Smooth muscle cell (in vitro differentiated cells): Measurements from ENCODE around the gene RPL29. TPM values are rescaled to one million over a fixed set of nuclear protein-coding genes. Genes with fewer than 3 reads are reported as not detected.
"Not testable (repeated sequence)": the region's sequence is repeated elsewhere in the genome, so short reads cannot be mapped to it uniquely, and the experiment has no call there.

Source experiments
- DNase-seq: peaks from one replicate; lab custom pipeline; 2025; ENCODE audit not compliant: unreplicated experiment; lab: John Stamatoyannopoulos, UW
- H2AFZ ChIP-seq: fragments of 200-600 bp; sonication (generic); 2 replicates; pipeline ENCODE4 v1.6.0; 2016; ENCODE audit warnings: antibody characterized with exemption, low read depth, mild to moderate bottlenecking
- H3F3A ChIP-seq: fragments of 200-600 bp; sonication (generic); 2 replicates; pipeline ENCODE4 v1.6.0; 2017; ENCODE audit warnings: antibody characterized with exemption, low read depth
- H3K27ac ChIP-seq: fragments of 200-600 bp; sonication (generic); 2 replicates; pipeline ENCODE4 v1.5.1; 2016; ENCODE audit warnings: low read depth, mild to moderate bottlenecking
- H3K27me3 ChIP-seq: fragments of 200-600 bp; sonication (generic); 2 replicates; pipeline ENCODE4 v1.6.1; 2016; ENCODE audit warnings: low read depth, mild to moderate bottlenecking
- H3K36me3 ChIP-seq: fragments of 200-600 bp; sonication (generic); 2 replicates; pipeline ENCODE4 v1.5.1; 2016; ENCODE audit warnings: low read depth
- H3K4me1 ChIP-seq: fragments of 200-600 bp; sonication (generic); 2 replicates; pipeline ENCODE4 v1.5.1; 2016; ENCODE audit warnings: low read depth
- H3K4me2 ChIP-seq: fragments of 200-600 bp; sonication (generic); 2 replicates; pipeline ENCODE4 v1.6.0; 2016; ENCODE audit warnings: mild to moderate bottlenecking
- H3K4me3 ChIP-seq: fragments of 200-600 bp; sonication (generic); 2 replicates; pipeline ENCODE4 v1.5.1; 2016; ENCODE audit warnings: mild to moderate bottlenecking
- H3K79me2 ChIP-seq: fragments of 200-600 bp; sonication (generic); 2 replicates; pipeline ENCODE4 v1.6.0; 2016; ENCODE audit warnings: low read depth, mild to moderate bottlenecking
- H3K9ac ChIP-seq: fragments of 200-600 bp; sonication (generic); 2 replicates; pipeline ENCODE4 v1.6.0; 2016; ENCODE audit warnings: low read depth
- H3K9me3 ChIP-seq: fragments of 200-600 bp; sonication (generic); replicated peaks from 2 replicates; pipeline ENCODE4 v1.5.1; 2016; ENCODE audit warnings: low read depth
- H4K20me1 ChIP-seq: fragments of 200-600 bp; sonication (generic); 2 replicates; pipeline ENCODE4 v1.6.0; 2016; ENCODE audit warnings: low read depth
- WGBS: methylation state at CpG from one replicate; pipeline ENCODE4 v1.1.7; 2016; ENCODE audit warnings: low lambda C conversion rate; 5-methylcytosine and 5-hydroxymethylcytosine counted together
- polyA plus RNA-seq: library from polyadenylated mRNA; unstranded; fragments of >200 nt; fragmentation: Nextera tagmentation; extraction: Ambion mirVana; gene quantifications from 2 replicates; pipeline ENCODE4 v1.2.1, GENCODE V29; 2016
- total RNA-seq: library from RNA; depleted of rRNA; stranded (reverse); fragments of >200 nt; gene quantifications from 2 replicates; pipeline ENCODE4 v1.2.3, GENCODE V29; 2014
- TF ChIP-seq, protein P1 (sequence below): fragments of 200-600 bp; sonication (generic); IDR thresholded peaks from 2 replicates; pipeline ENCODE4 v1.5.1; 2017; ENCODE audit warnings: borderline replicate concordance, mild to moderate bottlenecking, antibody characterized with exemption; ENCODE audit not compliant: insufficient read depth, poor library complexity, severe bottlenecking

Gene RPL29
- total and polyA plus RNA-seq, 2 experiments from 2014 or later: 708 to 1,004 TPM

DNA sequence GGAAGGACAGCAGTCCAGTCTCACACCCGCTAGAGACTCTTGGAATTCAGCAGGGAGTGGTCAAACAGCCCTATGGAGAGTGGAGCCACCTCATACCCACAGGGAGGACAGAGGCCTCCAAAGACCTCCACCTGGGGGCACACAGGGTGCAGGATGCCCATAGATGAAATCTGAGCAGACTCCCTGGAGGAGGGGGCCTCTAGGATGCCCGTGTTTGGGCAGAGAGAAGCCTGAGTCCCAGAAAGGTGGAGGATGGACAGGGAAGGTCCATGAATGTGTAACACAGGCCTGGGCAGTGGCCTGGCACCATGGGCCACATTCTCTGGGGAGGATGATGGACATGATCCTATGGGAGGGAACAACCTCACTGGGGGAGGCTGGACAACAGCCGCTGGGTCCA lies 39.0 kb upstream of the RPL29 start:
- WGBS: 98% methylated on average over 3 of the region's 3 CpGs
- H2AFZ ChIP-seq: no peak overlapping the region

DNA sequence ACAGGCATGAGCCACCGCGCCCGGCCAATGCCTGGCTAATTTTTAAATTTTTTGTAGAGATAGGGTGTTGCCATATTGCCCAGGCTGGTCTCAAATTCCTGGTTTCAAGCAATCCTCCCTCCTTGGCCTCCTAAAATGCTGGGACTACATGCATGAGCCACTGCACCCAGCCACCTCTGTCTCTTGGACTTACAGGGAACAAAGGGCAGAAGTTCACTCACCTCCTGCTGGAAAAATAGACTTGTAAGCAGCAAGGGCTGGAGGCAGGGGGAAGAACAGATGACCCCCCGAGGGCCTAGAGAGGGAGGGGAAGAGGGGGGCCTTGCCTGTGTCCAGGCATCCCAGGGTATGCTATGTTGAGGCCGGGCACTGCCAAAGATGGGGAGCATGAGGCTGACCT lies 38.5 kb upstream of the RPL29 start:
- H3K79me2 ChIP-seq: no peaks in the 10 kb centered on the region
- no peak overlapping the region for H3K9ac ChIP-seq
- no peaks in the 10 kb centered on the region for H3K36me3 ChIP-seq
- H3K9me3 ChIP-seq: no peaks in the 10 kb centered on the region
- 94% methylated on average over 5 of the region's 5 CpGs for WGBS
- H3K4me2 ChIP-seq: no peak overlapping the region
- TF ChIP-seq, protein P1, sequence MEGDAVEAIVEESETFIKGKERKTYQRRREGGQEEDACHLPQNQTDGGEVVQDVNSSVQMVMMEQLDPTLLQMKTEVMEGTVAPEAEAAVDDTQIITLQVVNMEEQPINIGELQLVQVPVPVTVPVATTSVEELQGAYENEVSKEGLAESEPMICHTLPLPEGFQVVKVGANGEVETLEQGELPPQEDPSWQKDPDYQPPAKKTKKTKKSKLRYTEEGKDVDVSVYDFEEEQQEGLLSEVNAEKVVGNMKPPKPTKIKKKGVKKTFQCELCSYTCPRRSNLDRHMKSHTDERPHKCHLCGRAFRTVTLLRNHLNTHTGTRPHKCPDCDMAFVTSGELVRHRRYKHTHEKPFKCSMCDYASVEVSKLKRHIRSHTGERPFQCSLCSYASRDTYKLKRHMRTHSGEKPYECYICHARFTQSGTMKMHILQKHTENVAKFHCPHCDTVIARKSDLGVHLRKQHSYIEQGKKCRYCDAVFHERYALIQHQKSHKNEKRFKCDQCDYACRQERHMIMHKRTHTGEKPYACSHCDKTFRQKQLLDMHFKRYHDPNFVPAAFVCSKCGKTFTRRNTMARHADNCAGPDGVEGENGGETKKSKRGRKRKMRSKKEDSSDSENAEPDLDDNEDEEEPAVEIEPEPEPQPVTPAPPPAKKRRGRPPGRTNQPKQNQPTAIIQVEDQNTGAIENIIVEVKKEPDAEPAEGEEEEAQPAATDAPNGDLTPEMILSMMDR: no peak
- no peaks in the 10 kb centered on the region for H3K4me1 ChIP-seq
- no peaks in the 10 kb centered on the region for H3K27me3 ChIP-seq
- no peak overlapping the region for H3K27ac ChIP-seq
- no peak for DNase-seq
- H3K4me3 ChIP-seq: no peak overlapping the region
- H4K20me1 ChIP-seq: no peaks in the 10 kb centered on the region
- no peak overlapping the region for H2AFZ ChIP-seq
- H3F3A ChIP-seq: no peaks in the 10 kb centered on the region

More for the DNA sequence above, 39.0 kb upstream of the RPL29 start:
- H3K4me1 ChIP-seq: no peaks in the 10 kb centered on the region
- no peak overlapping the region for H3K27ac ChIP-seq
- no peaks in the 10 kb centered on the region for H3K27me3 ChIP-seq
- H3K4me2 ChIP-seq: no peak overlapping the region
- no peaks in the 10 kb centered on the region for H3K79me2 ChIP-seq
- no peak overlapping the region for H3K9ac ChIP-seq
- H3F3A ChIP-seq: no peaks in the 10 kb centered on the region
- no peak for DNase-seq
- no peak overlapping the region for H3K4me3 ChIP-seq
- H3K9me3 ChIP-seq: no peaks in the 10 kb centered on the region
- no peaks in the 10 kb centered on the region for H4K20me1 ChIP-seq
- TF ChIP-seq, protein P1: no peak
- no peaks in the 10 kb centered on the region for H3K36me3 ChIP-seq

DNA sequence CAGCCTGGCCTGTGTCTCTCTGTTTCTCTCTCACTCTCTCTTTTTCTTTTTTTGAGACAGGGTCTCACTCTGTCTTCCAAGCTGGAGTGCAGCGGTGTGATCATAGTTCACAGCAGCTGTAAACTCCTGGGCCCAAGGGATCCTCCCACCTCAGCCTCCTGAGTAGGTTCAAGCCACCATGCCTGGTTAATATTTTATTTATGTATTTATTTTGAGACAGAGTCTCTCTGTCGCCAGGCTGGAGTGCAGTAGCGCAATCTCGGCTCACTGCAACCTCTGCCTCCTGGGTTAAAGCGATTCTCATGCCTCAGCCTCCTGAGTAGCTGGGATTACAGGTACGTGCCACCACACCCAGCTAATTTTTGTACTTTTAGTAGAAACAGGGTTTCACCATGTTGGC lies 38.1 kb upstream of the RPL29 start:
- H2AFZ ChIP-seq, H3K9ac ChIP-seq, DNase-seq, H4K20me1 ChIP-seq, H3K36me3 ChIP-seq, H3K27me3 ChIP-seq, H3K4me2 ChIP-seq, H3K27ac ChIP-seq, H3K4me3 ChIP-seq, H3K4me1 ChIP-seq, H3K9me3 ChIP-seq, H3K79me2 ChIP-seq, H3F3A ChIP-seq: not testable (repeated sequence)
- WGBS: 96% methylated on average over 6 of the region's 6 CpGs

DNA sequence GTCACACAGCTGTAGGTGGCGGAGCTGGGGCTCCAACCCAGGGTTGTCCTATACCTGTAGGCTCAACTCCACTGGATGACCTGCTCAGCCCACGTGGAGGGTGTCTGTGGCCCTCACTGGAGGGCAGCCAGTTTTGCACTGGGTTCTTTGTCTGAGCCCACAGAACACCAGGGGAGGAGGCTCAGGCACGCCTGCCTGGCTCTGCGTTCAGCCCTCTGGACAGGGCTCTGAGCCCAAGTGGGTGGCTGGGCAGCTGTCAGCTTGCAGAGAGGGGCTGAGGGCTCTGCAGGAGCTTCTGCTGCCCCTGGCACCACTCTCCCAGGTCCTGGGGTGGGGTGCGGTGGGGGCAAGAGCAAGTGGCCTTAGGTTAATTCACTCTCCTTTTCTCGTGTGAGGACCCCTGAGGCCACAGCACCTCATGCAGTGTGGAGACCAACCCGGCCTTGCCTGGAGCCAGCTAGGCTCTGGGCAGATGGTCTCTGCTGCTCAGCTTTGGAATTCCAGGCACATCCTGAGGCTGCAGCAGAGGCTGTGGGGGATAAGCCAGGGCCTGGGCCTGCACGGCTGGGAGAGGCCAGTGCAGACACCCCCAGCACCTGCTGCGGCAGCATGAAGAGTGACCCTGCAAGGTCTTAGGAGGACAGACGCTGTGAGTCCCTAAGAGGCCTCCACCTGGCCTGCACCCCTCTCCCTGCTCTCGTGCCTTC lies 37.2 kb upstream of the RPL29 start:
- H3K27ac ChIP-seq: no peak overlapping the region
- H3K79me2 ChIP-seq: no peaks in the 10 kb centered on the region
- no peaks in the 10 kb centered on the region for H3F3A ChIP-seq
- H4K20me1 ChIP-seq: no peaks in the 10 kb centered on the region
- H3K27me3 ChIP-seq: no peaks in the 10 kb centered on the region
- no peaks in the 10 kb centered on the region for H3K36me3 ChIP-seq
- H3K4me3 ChIP-seq: no peak overlapping the region
- no peak overlapping the region for H3K4me2 ChIP-seq
- no peak overlapping the region for H2AFZ ChIP-seq
- H3K9ac ChIP-seq: no peak overlapping the region
- TF ChIP-seq, protein P1: no peak
- no peaks in the 10 kb centered on the region for H3K9me3 ChIP-seq
- H3K4me1 ChIP-seq: no peaks in the 10 kb centered on the region
- 76% methylated on average over 11 of the region's 11 CpGs for WGBS
- no peak for DNase-seq
